Measurements from ENCODE around the gene SLC2A10.

- TF ChIP-seq CTCF (conservative IDR thresholded peaks at IDR 0.05 in 1 of 2, IDR thresholded peaks at IDR 0.05 in 1 of 2; ENCODE audit: low read depth in 1 of 2, low read length in 2 of 2) (no peak), EZH2 (IDR thresholded peaks at IDR 0.05; ENCODE audit: low read length, missing control alignments) (no peak)
Observed at GRCh38 chr20:46765506-46766120, 56.2 kb downstream of the SLC2A10 start.
